AG08395 (cell line): ENCODE measurements around the gene PIGB.
"Not testable (repeated sequence)": the region's sequence is repeated elsewhere in the genome, so short reads cannot be mapped to it uniquely, and the experiment has no call there.

Experiments used
- DNase-seq: peaks from one replicate; pipeline ENCODE4 v3.0.0; 2012; ENCODE audit warnings: mixed read lengths, low spot score

The PIGB gene

GRCh38 chr15:55381595-55381994 is 62.6 kb downstream of the PIGB start:
- DNase-seq = no peak

GRCh38 chr15:55383687-55384086 is 64.7 kb downstream of the PIGB start:
- no peak for DNase-seq

GRCh38 chr15:55387027-55387426 is 68.0 kb downstream of the PIGB start:
- DNase-seq = no peak

- no peak for DNase-seq
Measured at GRCh38 chr15:55389264-55389607, 70.2 kb downstream of the PIGB start.

GRCh38 chr15:55394694-55395093 is 75.7 kb downstream of the PIGB start:
- DNase-seq = no peak

- no peak for DNase-seq
Measured at GRCh38 chr15:55398243-55398642, 79.2 kb downstream of the PIGB start.

- not testable (repeated sequence) for DNase-seq
Measured at GRCh38 chr15:55400050-55400449, 81.0 kb downstream of the PIGB start.

- no peak for DNase-seq
Measured at GRCh38 chr15:55401786-55402246, 82.8 kb downstream of the PIGB start.

GRCh38 chr15:55402707-55403106 is 83.7 kb downstream of the PIGB start:
- no peak for DNase-seq

- peak; percentile 3 for DNase-seq
Measured at GRCh38 chr15:55403531-55403930, 84.5 kb downstream of the PIGB start.
